Measurements from ENCODE around the gene COL11A2.

The COL11A2 gene

GRCh38 chr6:33185654-33186187, 6.5 kb downstream of the COL11A2 start:
- no peak for TF ChIP-seq CTCF (IDR thresholded peaks at IDR 0.05; ENCODE audit: extremely low read depth, insufficient read depth, missing control alignments)
- no peak for DNase-seq (ENCODE audit: low spot score)
- in situ Hi-C loops (cut with MboI; ENCODE audit: low pct_unique_long_range_greater_than_20kb, low sequenced_read_pairs, unreplicated experiment), result no loop called here

GRCh38 chr6:33185190-33185589, 7.1 kb downstream of the COL11A2 start:
- in situ Hi-C loops (cut with MboI; ENCODE audit: low pct_unique_long_range_greater_than_20kb, low sequenced_read_pairs, unreplicated experiment), result no loop called here
- no peak for DNase-seq (ENCODE audit: low spot score)
- TF ChIP-seq CTCF (IDR thresholded peaks at IDR 0.05; ENCODE audit: extremely low read depth, insufficient read depth, missing control alignments), result no peak

GRCh38 chr6:33183071-33183683, 9.1 kb downstream of the COL11A2 start:
- in situ Hi-C loops (cut with MboI; ENCODE audit: low pct_unique_long_range_greater_than_20kb, low sequenced_read_pairs, unreplicated experiment), result no loop called here
- no peak for DNase-seq (ENCODE audit: low spot score)
- no peak for TF ChIP-seq CTCF (IDR thresholded peaks at IDR 0.05; ENCODE audit: extremely low read depth, insufficient read depth, missing control alignments)

GRCh38 chr6:33181141-33181540, 11.1 kb downstream of the COL11A2 start:
- no peak for DNase-seq (ENCODE audit: low spot score)
- in situ Hi-C loops (cut with MboI; ENCODE audit: low pct_unique_long_range_greater_than_20kb, low sequenced_read_pairs, unreplicated experiment), result no loop called here
- no peak for TF ChIP-seq CTCF (IDR thresholded peaks at IDR 0.05; ENCODE audit: extremely low read depth, insufficient read depth, missing control alignments)

- DNase-seq (ENCODE audit: low spot score), result no peak
- in situ Hi-C loops (cut with MboI; ENCODE audit: low pct_unique_long_range_greater_than_20kb, low sequenced_read_pairs, unreplicated experiment), result no loop called here
- TF ChIP-seq CTCF (IDR thresholded peaks at IDR 0.05; ENCODE audit: extremely low read depth, insufficient read depth, missing control alignments), result no peak
Measured at GRCh38 chr6:33178755-33179475, 13.4 kb downstream of the COL11A2 start.

- DNase-seq (ENCODE audit: low spot score), result no peak
- in situ Hi-C loops (cut with MboI; ENCODE audit: low pct_unique_long_range_greater_than_20kb, low sequenced_read_pairs, unreplicated experiment), result no loop called here
- no peak for TF ChIP-seq CTCF (IDR thresholded peaks at IDR 0.05; ENCODE audit: extremely low read depth, insufficient read depth, missing control alignments)
Measured at GRCh38 chr6:33177552-33178446, 14.5 kb downstream of the COL11A2 start.
